GM10266 (cell line): ENCODE measurements around the gene SLC39A11.

Experiments used
- DNase-seq: peaks from one replicate; pipeline ENCODE4 v3.0.0; 2012; ENCODE audit errors: extremely low spot score
- TF ChIP-seq, protein P1 (sequence below): IDR thresholded peaks from 2 replicates; pipeline ENCODE4 v1.5.1; 2012; ENCODE audit warnings: mild to moderate bottlenecking, low read depth; ENCODE audit not compliant: control insufficient read depth, insufficient read depth; ENCODE audit errors: missing control alignments

SLC39A11 gene

DNA sequence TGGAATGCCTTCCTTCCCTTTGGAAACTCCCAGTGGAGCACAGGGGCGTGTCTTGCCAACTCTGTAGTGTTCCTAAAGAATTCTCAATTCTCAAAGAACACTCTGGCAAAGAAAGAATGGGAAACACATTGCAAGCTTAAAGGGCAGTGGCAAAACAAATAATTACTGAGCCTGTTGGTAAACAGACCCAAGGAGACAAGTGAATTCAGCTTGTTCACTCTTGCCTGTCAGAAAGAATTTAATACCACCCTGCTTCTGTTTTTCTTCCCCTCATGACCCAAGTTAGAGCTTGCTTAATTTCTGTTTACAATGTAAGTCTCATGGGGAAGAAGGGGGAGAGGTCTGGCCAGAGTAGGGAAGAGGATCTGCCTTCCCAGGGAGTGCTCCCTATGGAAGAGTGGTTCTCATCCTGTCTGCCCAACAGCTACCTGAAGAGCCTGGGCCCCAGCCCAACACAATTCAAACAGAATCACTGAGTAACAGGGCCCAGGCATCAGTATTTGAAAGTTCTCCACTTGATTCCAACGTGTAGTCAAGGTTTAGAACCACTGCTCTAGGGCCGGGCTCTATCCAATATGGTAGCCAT, 386.0 kb downstream of the SLC39A11 start:
- no peak for DNase-seq
- TF ChIP-seq, protein P1, sequence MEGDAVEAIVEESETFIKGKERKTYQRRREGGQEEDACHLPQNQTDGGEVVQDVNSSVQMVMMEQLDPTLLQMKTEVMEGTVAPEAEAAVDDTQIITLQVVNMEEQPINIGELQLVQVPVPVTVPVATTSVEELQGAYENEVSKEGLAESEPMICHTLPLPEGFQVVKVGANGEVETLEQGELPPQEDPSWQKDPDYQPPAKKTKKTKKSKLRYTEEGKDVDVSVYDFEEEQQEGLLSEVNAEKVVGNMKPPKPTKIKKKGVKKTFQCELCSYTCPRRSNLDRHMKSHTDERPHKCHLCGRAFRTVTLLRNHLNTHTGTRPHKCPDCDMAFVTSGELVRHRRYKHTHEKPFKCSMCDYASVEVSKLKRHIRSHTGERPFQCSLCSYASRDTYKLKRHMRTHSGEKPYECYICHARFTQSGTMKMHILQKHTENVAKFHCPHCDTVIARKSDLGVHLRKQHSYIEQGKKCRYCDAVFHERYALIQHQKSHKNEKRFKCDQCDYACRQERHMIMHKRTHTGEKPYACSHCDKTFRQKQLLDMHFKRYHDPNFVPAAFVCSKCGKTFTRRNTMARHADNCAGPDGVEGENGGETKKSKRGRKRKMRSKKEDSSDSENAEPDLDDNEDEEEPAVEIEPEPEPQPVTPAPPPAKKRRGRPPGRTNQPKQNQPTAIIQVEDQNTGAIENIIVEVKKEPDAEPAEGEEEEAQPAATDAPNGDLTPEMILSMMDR, result no peak

DNA sequence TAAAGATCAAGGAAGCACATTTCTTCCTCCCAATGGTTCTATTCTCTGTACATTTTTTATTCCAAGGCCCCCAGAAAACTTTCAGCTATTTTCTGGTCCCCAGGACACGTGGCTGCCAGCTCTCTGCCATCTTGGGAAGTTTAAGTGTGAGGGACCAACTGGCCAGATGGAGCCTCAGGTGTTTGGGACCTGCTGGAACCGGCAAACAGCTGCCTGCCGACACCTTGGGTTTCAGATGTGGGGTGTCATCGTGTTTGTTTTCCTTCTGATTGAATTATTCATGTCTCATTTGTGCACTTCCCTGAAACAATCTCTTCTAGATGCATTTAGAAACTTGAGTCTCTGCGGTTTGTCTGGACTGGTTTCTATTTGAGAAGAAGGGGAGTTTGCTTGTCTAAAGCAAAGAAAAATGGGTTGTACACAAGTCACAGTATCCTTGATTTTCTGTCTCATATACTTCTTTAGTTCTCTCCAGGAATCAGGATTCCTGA, 386.5 kb downstream of the SLC39A11 start:
- TF ChIP-seq, protein P1, result no peak
- DNase-seq, result peak; percentile 43

DNA sequence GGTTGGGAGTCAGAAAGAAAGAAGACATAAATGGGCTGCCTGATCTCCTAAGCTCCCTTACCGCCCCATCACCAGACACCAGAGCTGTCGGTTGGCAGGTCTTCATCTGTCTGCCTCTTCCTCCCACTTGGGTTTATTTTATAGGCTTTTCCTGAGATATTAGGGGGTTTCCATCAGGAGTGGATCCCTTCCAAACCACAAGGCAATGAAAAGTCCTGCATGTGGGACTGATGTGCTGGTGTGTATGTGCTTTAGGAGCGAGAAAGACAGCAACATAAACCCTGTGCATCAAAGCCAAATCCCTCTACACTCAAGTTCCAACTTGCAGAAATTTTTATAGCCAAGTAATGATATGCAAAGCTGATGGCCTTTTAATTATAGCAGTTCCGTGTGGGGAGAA, 389.5 kb downstream of the SLC39A11 start:
- TF ChIP-seq, protein P1, result no peak
- no peak for DNase-seq

DNA sequence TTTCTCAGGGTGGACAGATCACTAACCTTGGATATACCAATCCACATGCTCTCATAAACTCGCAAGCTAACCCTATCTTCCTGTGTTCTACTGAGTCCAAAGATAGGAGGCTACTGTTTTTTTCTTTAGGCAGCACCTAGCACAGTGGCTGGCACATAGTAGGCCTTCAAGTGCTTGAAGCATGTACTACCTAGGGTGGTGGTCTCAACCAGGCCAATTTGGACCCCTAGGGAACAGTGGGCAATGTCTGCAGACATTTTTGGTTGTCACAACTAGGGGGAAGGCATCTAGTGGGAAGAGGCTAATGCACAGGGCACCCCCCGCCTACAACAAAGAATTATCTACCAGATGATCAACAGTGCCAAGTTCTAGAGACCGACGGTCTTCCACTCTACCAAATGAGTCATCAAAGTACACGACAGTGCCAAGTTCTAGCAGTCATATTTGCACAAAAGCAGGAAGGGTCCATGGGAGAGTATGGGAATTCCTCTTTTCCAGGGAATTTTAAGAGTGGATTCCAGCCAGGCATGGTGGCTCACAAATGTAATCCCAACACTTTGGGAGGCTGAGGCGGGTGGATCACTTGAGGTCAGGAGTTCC, 390.3 kb downstream of the SLC39A11 start:
- DNase-seq, result no peak
- TF ChIP-seq, protein P1, result no peak

DNA sequence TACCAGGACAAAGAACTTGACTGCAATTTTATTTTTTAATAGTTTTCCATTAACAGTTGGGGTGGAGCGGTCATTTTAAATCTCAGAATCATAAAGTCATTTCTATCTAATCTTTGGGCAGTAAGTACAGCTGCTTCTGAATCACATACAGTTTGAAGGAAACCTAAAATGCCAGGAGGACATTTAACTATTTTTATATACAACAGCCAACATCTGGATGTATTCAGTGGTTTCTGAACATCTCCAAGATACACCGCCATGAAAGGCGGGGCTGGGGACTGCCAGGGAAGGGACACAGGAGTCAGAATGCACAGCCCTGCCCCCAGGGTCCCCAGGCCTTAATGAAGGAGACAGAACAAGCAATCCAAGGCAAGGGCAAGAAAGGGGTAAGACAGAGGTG, 392.3 kb downstream of the SLC39A11 start:
- no peak for DNase-seq
- TF ChIP-seq, protein P1, result no peak

DNA sequence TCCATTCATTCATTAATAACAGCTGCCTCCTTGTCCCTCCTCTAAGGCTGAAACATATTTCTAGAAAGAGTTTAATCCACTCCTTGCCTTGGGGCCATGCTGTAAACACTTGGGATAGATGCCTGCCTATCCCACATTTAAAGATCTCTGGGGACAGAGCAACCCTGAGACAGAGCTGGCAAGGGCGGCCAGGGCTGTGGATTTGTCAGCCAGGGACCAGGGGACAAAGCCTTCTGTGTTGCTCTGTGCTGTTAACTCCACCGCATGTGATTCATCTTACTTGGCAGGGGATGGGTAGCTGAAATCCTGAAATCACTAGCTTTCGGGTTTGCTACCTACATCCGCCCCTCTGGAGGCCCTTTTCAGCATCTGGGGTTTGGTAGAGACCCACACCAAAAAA, 392.9 kb downstream of the SLC39A11 start:
- no peak for DNase-seq

More for the DNA sequence above, 392.9 kb downstream of the SLC39A11 start:
- TF ChIP-seq, protein P1, result no peak
